Neural cell (in vitro differentiated cells): ENCODE data around the gene ST3GAL3. TPM values are rescaled to one million over a fixed set of nuclear protein-coding genes. Genes with fewer than 3 reads are reported as not detected.

Experiments
- H2AFZ ChIP-seq: fragments of 200-600, 300-800 bp; sonication (generic), shearing (Covaris generic); 2 replicates; pipeline ENCODE4 v1.6.0; 2014; ENCODE audit warnings: low read depth, mild to moderate bottlenecking, antibody characterized with exemption, low read length, moderate library complexity
- H3F3A ChIP-seq: fragments of 200-600 bp; shearing (Covaris generic); 2 replicates; pipeline ENCODE4 v1.6.1; 2016; ENCODE audit warnings: mild to moderate bottlenecking, moderate library complexity, mixed read lengths, antibody characterized with exemption, low read length; ENCODE audit not compliant: insufficient read depth, poor library complexity, severe bottlenecking
- H3K27ac ChIP-seq: fragments of 200-600, 300-800 bp; sonication (generic), shearing (Covaris generic); 2 replicates; pipeline ENCODE4 v1.5.1; 2014; ENCODE audit warnings: mild to moderate bottlenecking, low read length, moderate library complexity
- H3K27me3 ChIP-seq: fragments of 300-800, 200-600 bp; sonication (generic), shearing (Covaris generic); 2 replicates; pipeline ENCODE4 v1.6.0; 2014; ENCODE audit warnings: mild to moderate bottlenecking, low read depth, low read length, moderate library complexity; ENCODE audit not compliant: insufficient read depth
- H3K36me3 ChIP-seq: fragments of 300-800, 200-600 bp; sonication (generic), shearing (Covaris generic); 2 replicates; pipeline ENCODE4 v1.5.1; 2014; ENCODE audit warnings: mild to moderate bottlenecking, antibody characterized with exemption, low read length, moderate library complexity; ENCODE audit not compliant: insufficient read depth
- H3K4me2 ChIP-seq: fragments of 300-800, 200-600 bp; sonication (generic), shearing (Covaris generic); 2 replicates; pipeline ENCODE4 v1.6.0; 2014; ENCODE audit warnings: mild to moderate bottlenecking, low read length
- H3K4me3 ChIP-seq: fragments of 300-800, 200-600 bp; sonication (generic), shearing (Covaris generic); 2 replicates; pipeline ENCODE4 v1.5.1; 2014; ENCODE audit warnings: mild to moderate bottlenecking, low read length, moderate library complexity
- H3K79me2 ChIP-seq: fragments of 200-600 bp; shearing (Covaris generic); replicated peaks from 2 replicates; pipeline ENCODE4 v1.6.0; 2014; ENCODE audit warnings: mild to moderate bottlenecking, low read length, moderate library complexity; ENCODE audit not compliant: insufficient read depth
- H3K9ac ChIP-seq: fragments of 300-800, 200-600 bp; sonication (generic), shearing (Covaris generic); 2 replicates; pipeline ENCODE4 v1.6.1; 2016; ENCODE audit warnings: mild to moderate bottlenecking, low read length, mixed read lengths
- H3K9me2 ChIP-seq: fragments of 200-600 bp; shearing (Covaris generic); 2 replicates; pipeline ENCODE4 v1.6.1; 2016; ENCODE audit warnings: mild to moderate bottlenecking, low read length, mixed read lengths; ENCODE audit not compliant: insufficient read depth
- H3K9me3 ChIP-seq: fragments of 200-600, 300-800 bp; sonication (generic), shearing (Covaris generic); 2 replicates; pipeline ENCODE4 v1.6.1; 2016; ENCODE audit warnings: mild to moderate bottlenecking, mixed run types, low read length, moderate library complexity, mixed read lengths
- H4K20me1 ChIP-seq: fragments of 200-600 bp; shearing (Covaris generic); 2 replicates; pipeline ENCODE4 v1.6.1; 2016; ENCODE audit warnings: mild to moderate bottlenecking, mixed run types; ENCODE audit not compliant: insufficient read depth
- EP300 ChIP-seq: fragments of 450-650 bp; conservative IDR thresholded peaks from 2 replicates; pipeline ENCODE4 v1.6.1; 2014; ENCODE audit warnings: antibody characterized with exemption, mild to moderate bottlenecking, moderate library complexity; ENCODE audit not compliant: poor library complexity, severe bottlenecking
- EZH2 ChIP-seq: fragments of 200-600, 300-800 bp; shearing (Covaris generic), sonication (generic); IDR thresholded peaks from 2 replicates; pipeline ENCODE4 v1.6.1; 2014; ENCODE audit warnings: antibody characterized with exemption, low read length, borderline replicate concordance, mild to moderate bottlenecking; ENCODE audit not compliant: insufficient read depth, poor library complexity, severe bottlenecking
- MXI1 ChIP-seq: fragments of 450-650 bp; conservative IDR thresholded peaks from 2 replicates; pipeline ENCODE4 v1.6.1; 2014; ENCODE audit warnings: antibody characterized with exemption, mild to moderate bottlenecking; ENCODE audit not compliant: poor library complexity, severe bottlenecking
- POLR2AphosphoS5 ChIP-seq: IDR thresholded peaks from 2 replicates; pipeline ENCODE4 v1.6.1; 2012
- RAD21 ChIP-seq: fragments of 450-650 bp; conservative IDR thresholded peaks from 2 replicates; pipeline ENCODE4 v1.6.1; 2014; ENCODE audit warnings: antibody characterized with exemption, mild to moderate bottlenecking, moderate library complexity
- REST ChIP-seq: IDR thresholded peaks from 2 replicates; pipeline ENCODE4 v1.6.1; 2012; ENCODE audit warnings: borderline replicate concordance
- SMC3 ChIP-seq: fragments of 450-650 bp; conservative IDR thresholded peaks from 2 replicates; pipeline ENCODE4 v1.6.1; 2014; ENCODE audit warnings: antibody characterized with exemption, mild to moderate bottlenecking, moderate library complexity; ENCODE audit not compliant: poor library complexity
- TAF1 ChIP-seq: IDR thresholded peaks from 2 replicates; pipeline ENCODE4 v1.6.1; 2012; ENCODE audit warnings: low read depth
- polyA plus RNA-seq: library from polyadenylated mRNA; depleted of rRNA; stranded (reverse); fragments of >200 nt; gene quantifications from 2 replicates; pipeline ENCODE4 v1.2.3, GENCODE V29; 2014
- TF ChIP-seq, protein P1 (sequence below): fragments of 450-650 bp; IDR thresholded peaks from 2 replicates; pipeline ENCODE4 v1.5.1; 2014; ENCODE audit warnings: antibody characterized with exemption, mild to moderate bottlenecking, moderate library complexity; ENCODE audit not compliant: poor library complexity, severe bottlenecking

The ST3GAL3 gene
- polyA plus RNA-seq, 1 donor from 2014 or later: 36.8 TPM

DNA sequence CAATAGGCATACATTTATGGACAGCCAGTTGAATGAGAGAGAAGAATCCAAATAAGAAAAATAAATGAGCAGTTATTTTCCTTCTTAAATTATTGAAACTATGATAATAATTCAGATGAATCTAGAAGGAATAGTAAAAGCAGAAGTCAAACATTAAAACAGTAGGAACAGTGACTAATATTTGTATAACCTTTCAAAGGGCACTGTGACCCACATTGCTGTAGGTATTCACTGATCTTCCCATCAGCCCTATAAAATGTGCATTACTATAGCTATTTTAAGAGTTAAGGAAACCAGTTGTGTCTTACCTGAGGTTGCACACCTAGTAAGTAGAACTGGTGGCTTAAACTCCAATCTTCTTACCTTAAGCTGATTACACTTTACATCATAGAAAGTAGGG lies 123.5 kb downstream of the ST3GAL3 start:
- Histone ChIP-seq H3K27ac (no peak overlapping the region), H3K9me3 (no peaks in the 10 kb centered on the region), H3K36me3 (no peaks in the 10 kb centered on the region), H3F3A (no peaks in the 10 kb centered on the region), H3K9me2 (no peaks in the 10 kb centered on the region), H3K4me2 (no peak overlapping the region), H4K20me1 (no peaks in the 10 kb centered on the region), H2AFZ (no peak overlapping the region), H3K27me3 (no peaks in the 10 kb centered on the region), H3K4me3 (no peak overlapping the region), H3K79me2 (no peaks in the 10 kb centered on the region), H3K9ac (no peak overlapping the region)
- TF ChIP-seq TAF1 (no peak), SMC3 (no peak), EZH2 (no peak), POLR2AphosphoS5 (no peak), REST (no peak), MXI1 (no peak), EP300 (no peak), RAD21 (no peak)
- TF ChIP-seq, protein P1, sequence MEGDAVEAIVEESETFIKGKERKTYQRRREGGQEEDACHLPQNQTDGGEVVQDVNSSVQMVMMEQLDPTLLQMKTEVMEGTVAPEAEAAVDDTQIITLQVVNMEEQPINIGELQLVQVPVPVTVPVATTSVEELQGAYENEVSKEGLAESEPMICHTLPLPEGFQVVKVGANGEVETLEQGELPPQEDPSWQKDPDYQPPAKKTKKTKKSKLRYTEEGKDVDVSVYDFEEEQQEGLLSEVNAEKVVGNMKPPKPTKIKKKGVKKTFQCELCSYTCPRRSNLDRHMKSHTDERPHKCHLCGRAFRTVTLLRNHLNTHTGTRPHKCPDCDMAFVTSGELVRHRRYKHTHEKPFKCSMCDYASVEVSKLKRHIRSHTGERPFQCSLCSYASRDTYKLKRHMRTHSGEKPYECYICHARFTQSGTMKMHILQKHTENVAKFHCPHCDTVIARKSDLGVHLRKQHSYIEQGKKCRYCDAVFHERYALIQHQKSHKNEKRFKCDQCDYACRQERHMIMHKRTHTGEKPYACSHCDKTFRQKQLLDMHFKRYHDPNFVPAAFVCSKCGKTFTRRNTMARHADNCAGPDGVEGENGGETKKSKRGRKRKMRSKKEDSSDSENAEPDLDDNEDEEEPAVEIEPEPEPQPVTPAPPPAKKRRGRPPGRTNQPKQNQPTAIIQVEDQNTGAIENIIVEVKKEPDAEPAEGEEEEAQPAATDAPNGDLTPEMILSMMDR: no peak

DNA sequence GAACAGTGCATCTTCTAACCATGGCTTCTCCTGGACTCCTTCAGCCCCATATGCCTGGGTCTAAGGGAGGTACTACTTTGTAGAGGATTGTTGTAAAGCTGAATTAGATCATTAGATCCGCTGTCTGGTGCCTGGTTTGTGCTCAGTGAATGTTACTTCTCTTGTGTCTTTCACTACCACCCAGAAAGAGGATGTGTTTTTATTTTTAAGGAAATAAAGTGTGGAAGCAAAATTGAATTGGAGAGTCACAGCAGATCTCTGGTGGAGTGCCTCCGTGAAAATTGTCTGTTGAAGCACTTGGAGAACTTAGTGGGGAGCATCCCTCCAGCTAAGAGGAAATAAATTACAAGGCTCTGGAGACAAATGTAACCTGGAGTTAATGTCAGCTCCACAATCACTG lies 124.5 kb downstream of the ST3GAL3 start:
- Histone ChIP-seq H3F3A (no peaks in the 10 kb centered on the region), H4K20me1 (no peaks in the 10 kb centered on the region), H3K9me3 (no peaks in the 10 kb centered on the region), H3K79me2 (no peaks in the 10 kb centered on the region), H3K9ac (no peak overlapping the region), H3K4me3 (no peak overlapping the region), H2AFZ (no peak overlapping the region), H3K36me3 (no peaks in the 10 kb centered on the region), H3K4me2 (no peak overlapping the region), H3K27ac (no peak overlapping the region), H3K9me2 (no peaks in the 10 kb centered on the region), H3K27me3 (no peaks in the 10 kb centered on the region)
- no peak for TF ChIP-seq MXI1

- Histone ChIP-seq H4K20me1 (no peaks in the 10 kb centered on the region), H3K36me3 (no peaks in the 10 kb centered on the region)
- TF ChIP-seq MXI1: no peak
These were observed 124.9 kb downstream of the ST3GAL3 start for GRCh38 chr1:43832255-43832654.

More at GRCh38 chr1:43832255-43832654, 124.9 kb downstream of the ST3GAL3 start:
- no peaks in the 10 kb centered on the region for H3K79me2 ChIP-seq
- H3K4me2 ChIP-seq: no peak overlapping the region
- no peak overlapping the region for H2AFZ ChIP-seq
- H3K9me2 ChIP-seq: no peaks in the 10 kb centered on the region
- no peak overlapping the region for H3K4me3 ChIP-seq
- H3K9me3 ChIP-seq: no peaks in the 10 kb centered on the region
- no peaks in the 10 kb centered on the region for H3K27me3 ChIP-seq
- H3K9ac ChIP-seq: no peak overlapping the region
- H3K27ac ChIP-seq: no peak overlapping the region
- H3F3A ChIP-seq: no peaks in the 10 kb centered on the region
